Naive thymus-derived CD4-positive, alpha-beta T cell (primary cell): ENCODE data around the gene MAG. TPM values are rescaled to one million over a fixed set of nuclear protein-coding genes. Genes with fewer than 3 reads are reported as not detected.

ENCODE experiments used
- ATAC-seq: fragments of 150-1000 bp; cut with Tn5 transposase; 2 replicates; pipeline ENCODE4 v1.10.0; 2021; ENCODE audit warnings: mild to moderate bottlenecking, moderate library complexity
- CTCF ChIA-PET: fragments of 350-600 bp; sonication (Branson Sonifier 250); formaldehyde crosslinking; loops from one replicate; lab custom pipeline; 2021; ENCODE audit warnings: antibody characterized with exemption; lab: Charles Lee
- POLR2A ChIA-PET: fragments of 350-600 bp; sonication (Branson Sonifier 250); formaldehyde crosslinking; loops from one replicate; lab custom pipeline; 2021; ENCODE audit warnings: antibody characterized with exemption, inconsistent platforms; lab: Charles Lee
- DNase-seq, 9 donors: peaks; one replicate each; pipeline versions ENCODE4 v3.0.0 to v3.0.0-alpha.2; 2020 to 2022; ENCODE audit warnings: mixed read lengths in 1 of 9
- H3K27ac ChIP-seq: one replicate; pipeline ENCODE4 v1.7.0; 2013; ENCODE audit warnings: mild to moderate bottlenecking, low read depth, low read length, moderate library complexity
- H3K27me3 ChIP-seq, 2 donors: one replicate each; pipeline ENCODE4 v1.7.0; 2013; ENCODE audit warnings: low read length in 2 of 2, mild to moderate bottlenecking in 2 of 2, moderate library complexity in 2 of 2; ENCODE audit not compliant: control insufficient read depth in 2 of 2, insufficient read depth in 2 of 2
- H3K36me3 ChIP-seq, 3 experiments: 1 replicate in 2 of 3; 2 replicates in 1 of 3; pipeline ENCODE4 v1.7.0; 2013; ENCODE audit warnings: low read length in 3 of 3, mild to moderate bottlenecking in 3 of 3, moderate library complexity in 1 of 3; ENCODE audit not compliant: insufficient read depth in 3 of 3, control insufficient read depth in 2 of 3
- H3K4me1 ChIP-seq, 2 donors: one replicate each; pipeline ENCODE4 v1.7.0; 2013; ENCODE audit warnings: low read length in 2 of 2, mild to moderate bottlenecking in 2 of 2, moderate library complexity in 1 of 2; ENCODE audit not compliant: control insufficient read depth in 2 of 2, insufficient read depth in 2 of 2
- H3K4me3 ChIP-seq: 2 replicates; pipeline ENCODE4 v1.7.0; 2013; ENCODE audit warnings: mild to moderate bottlenecking, low read length
- H3K9me3 ChIP-seq, 3 experiments: 1 replicate in 2 of 3; 2 replicates in 1 of 3; pipeline ENCODE4 v1.7.0; 2013; ENCODE audit warnings: low read length in 3 of 3; ENCODE audit not compliant: control insufficient read depth in 2 of 3
- H3K27ac Mint-ChIP-seq, 9 donors: one replicate each; pipeline ENCODE4 v1.8.0; 2020 to 2022; ENCODE audit warnings: mixed read lengths in 9 of 9, mild to moderate bottlenecking in 8 of 9, moderate library complexity in 5 of 9, inconsistent platforms in 2 of 9
- H3K27me3 Mint-ChIP-seq, 5 donors: one replicate each; pipeline ENCODE4 v1.8.0; 2021 to 2022; ENCODE audit warnings: mixed read lengths in 5 of 5, mild to moderate bottlenecking in 1 of 5
- H3K36me3 Mint-ChIP-seq, 5 donors: one replicate each; pipeline ENCODE4 v1.8.0; 2020 to 2022; ENCODE audit warnings: mixed read lengths in 5 of 5, mild to moderate bottlenecking in 3 of 5, inconsistent platforms in 1 of 5
- H3K4me1 Mint-ChIP-seq, 7 donors: one replicate each; pipeline ENCODE4 v1.8.0; 2020 to 2022; ENCODE audit warnings: mixed read lengths in 7 of 7, mild to moderate bottlenecking in 3 of 7, inconsistent platforms in 1 of 7
- H3K4me3 Mint-ChIP-seq, 10 donors: one replicate each; pipeline ENCODE4 v1.8.0; 2020 to 2022; ENCODE audit warnings: mild to moderate bottlenecking in 10 of 10, mixed read lengths in 10 of 10, moderate library complexity in 6 of 10, inconsistent platforms in 2 of 10
- H3K9me3 Mint-ChIP-seq, 11 donors: one replicate each; pipeline ENCODE4 v1.8.0; 2020 to 2022; ENCODE audit warnings: mixed read lengths in 11 of 11, mild to moderate bottlenecking in 4 of 11, inconsistent platforms in 1 of 11, moderate library complexity in 1 of 11
- intact Hi-C, 2 donors: fragments of 100-400 bp; cut with micrococcal nuclease; formaldehyde crosslinking; loops; one replicate each; pipeline ENCODE4 v1.15.1; 2023
- polyA plus RNA-seq, 2 donors: library from polyadenylated mRNA; unstranded; fragments of 300-500 nt; fragmentation: Illumina TruSeq; gene quantifications; one replicate each; pipeline ENCODE4 v1.2.3, GENCODE V29; 2021
- total RNA-seq, 6 experiments: library from RNA in 5 of 6; stranded (reverse) in 5 of 6; gene quantifications; 1 replicate in 5 of 6; 2 replicates in 1 of 6; pipeline ENCODE4 v1.2.3 and lab custom pipeline; 2021 to 2026

Gene MAG
- total and polyA plus RNA-seq, 7 experiments from 2014 or later = 0.29 to 0.31 TPM; not detected in 5

DNA sequence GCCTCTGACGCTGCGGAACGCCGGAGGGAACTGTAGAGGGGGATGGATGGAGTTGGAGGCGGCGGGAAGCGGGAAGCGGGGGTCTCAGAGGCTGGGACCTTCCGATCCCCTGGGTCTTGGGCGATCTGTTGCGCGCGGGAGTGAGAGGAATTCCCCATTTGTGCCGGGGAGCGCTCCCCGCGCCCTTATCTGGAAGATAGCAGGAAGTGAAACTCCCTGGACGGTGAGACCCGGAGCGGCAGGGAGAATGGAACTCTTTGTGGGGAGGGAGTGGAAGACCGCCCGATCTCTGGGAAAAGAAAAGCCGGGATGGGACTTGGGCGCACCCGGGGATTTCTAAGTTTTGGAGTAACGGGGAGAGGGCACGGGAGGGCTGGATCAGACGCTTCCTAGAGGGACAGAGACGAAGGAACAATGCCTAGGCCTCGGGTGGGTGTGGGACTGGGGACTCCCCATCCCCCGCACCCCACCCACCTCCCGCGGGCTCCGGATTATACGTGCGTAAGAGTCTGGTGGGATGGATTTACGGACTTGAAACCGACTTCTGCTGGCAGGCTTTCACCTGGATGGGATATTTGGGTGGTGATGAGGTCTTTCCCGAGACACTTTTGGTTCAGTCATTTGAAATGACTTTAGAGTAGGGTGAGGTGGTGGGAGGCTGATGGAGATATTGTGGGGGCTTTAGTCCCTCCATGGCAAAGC lies 42.7 kb upstream of the MAG start:
- no peaks in the 10 kb centered on the region for H3K9me3 ChIP-seq
- ChIA-PET CTCF (no interaction called here), POLR2A (interaction anchor here (0.5 kb wide), 1 partner anchor 46 kb away, joined by 3 read pairs; no protein-coding TSS in a partner anchor)
- peaks cover 18 to 41% (median 33%) of the 10 kb centered on the region in 7 donors for H3K4me1 Mint-ChIP-seq
- peaks cover 0 to 52% (median 5%) of the 10 kb centered on the region in 5 donors for H3K27me3 Mint-ChIP-seq
- no peaks in the 10 kb centered on the region for H3K27me3 ChIP-seq
- DNase-seq (no peak), ATAC-seq (no peak)
- intact Hi-C loops = no loop called here
- H3K27ac ChIP-seq = peak overlapping the region; percentile 63
- peak overlapping the region; percentile 81 for H3K4me3 ChIP-seq
- peaks cover 0 to 11% (median 0%) of the 10 kb centered on the region in 11 donors for H3K9me3 Mint-ChIP-seq
- no peaks in the 10 kb centered on the region for H3K36me3 ChIP-seq
- peak overlapping the region; percentile 87 to 92 (median 92) for H3K4me3 Mint-ChIP-seq
- peak overlapping the region; percentile 43 to 95 (median 88) for H3K27ac Mint-ChIP-seq
- H3K4me1 ChIP-seq = peaks cover 0 to 4% of the 10 kb centered on the region in 2 donors
- peaks cover 0 to 11% (median 4%) of the 10 kb centered on the region in 5 donors for H3K36me3 Mint-ChIP-seq

DNA sequence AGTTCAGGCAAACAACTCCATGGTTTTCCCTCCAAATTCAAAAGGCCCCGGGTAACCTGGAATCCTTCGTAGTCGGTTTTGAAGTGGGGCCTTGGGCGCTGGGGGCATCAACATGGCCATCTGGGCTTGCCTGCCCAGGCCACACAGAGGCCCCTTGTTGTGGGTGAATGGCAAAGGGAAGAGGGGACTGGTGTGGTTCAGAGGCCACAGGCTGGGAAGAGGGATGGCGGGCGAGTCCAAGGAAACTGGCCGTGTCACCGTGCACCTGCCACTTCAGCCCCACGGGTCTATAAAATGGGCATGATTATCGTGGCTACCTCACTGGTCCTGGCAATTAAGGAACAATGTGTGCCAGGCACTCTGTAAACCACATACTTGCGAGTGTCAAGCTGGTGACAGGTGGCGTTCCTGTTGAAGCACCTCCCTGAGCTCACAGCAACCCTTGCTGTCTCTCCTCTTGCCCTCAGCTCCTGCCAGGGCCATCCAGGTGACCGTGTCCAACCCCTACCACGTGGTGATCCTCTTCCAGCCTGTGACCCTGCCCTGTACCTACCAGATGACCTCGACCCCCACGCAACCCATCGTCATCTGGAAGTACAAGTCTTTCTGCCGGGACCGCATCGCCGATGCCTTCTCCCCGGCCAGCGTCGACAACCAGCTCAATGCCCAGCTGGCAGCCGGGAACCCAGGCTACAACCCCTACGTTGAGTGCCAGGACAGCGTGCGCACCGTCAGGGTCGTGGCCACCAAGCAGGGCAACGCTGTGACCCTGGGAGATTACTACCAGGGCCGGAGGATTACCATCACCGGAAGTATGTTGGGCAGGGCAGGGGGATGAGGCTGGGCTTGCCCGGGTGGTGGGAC lies 41.9 kb upstream of the MAG start:
- Mint-ChIP-seq H3K4me1 (peaks cover 18 to 41% (median 34%) of the 10 kb centered on the region in 7 donors), H3K4me3 (peak overlapping the region; percentile 87 to 92 (median 92)), H3K27ac (peak overlapping the region; percentile 43 to 92 (median 84)), H3K27me3 (peaks cover 0 to 45% (median 0%) of the 10 kb centered on the region in 5 donors), H3K9me3 (peaks cover 0 to 7% (median 0%) of the 10 kb centered on the region in 11 donors), H3K36me3 (peaks cover 0 to 12% (median 4%) of the 10 kb centered on the region in 5 donors)
- ATAC-seq (no peak), DNase-seq (peak in 1 of 9 donors; percentile 19)
- intact Hi-C loops = no loop called here
- peaks cover 0 to 4% of the 10 kb centered on the region in 2 donors for H3K4me1 ChIP-seq
- H3K36me3 ChIP-seq = peaks cover 0 to 4% (median 0%) of the 10 kb centered on the region in 3 experiments
- H3K4me3 ChIP-seq = peak overlapping the region; percentile 81
- H3K27me3 ChIP-seq = no peaks in the 10 kb centered on the region
- no peaks in the 10 kb centered on the region for H3K9me3 ChIP-seq
- POLR2A ChIA-PET = interaction anchor here (0.5 to 2.1 kb wide), 9 partner anchors 12 to 108 kb away, joined by 3 to 7 read pairs (median 4); no protein-coding TSS in a partner anchor
- CTCF ChIA-PET = interaction anchor here (0.5 to 0.9 kb wide), 2 partner anchors 10 to 1034 kb away, joined by 3 read pairs; no protein-coding TSS in a partner anchor
- no peak overlapping the region for H3K27ac ChIP-seq

DNA sequence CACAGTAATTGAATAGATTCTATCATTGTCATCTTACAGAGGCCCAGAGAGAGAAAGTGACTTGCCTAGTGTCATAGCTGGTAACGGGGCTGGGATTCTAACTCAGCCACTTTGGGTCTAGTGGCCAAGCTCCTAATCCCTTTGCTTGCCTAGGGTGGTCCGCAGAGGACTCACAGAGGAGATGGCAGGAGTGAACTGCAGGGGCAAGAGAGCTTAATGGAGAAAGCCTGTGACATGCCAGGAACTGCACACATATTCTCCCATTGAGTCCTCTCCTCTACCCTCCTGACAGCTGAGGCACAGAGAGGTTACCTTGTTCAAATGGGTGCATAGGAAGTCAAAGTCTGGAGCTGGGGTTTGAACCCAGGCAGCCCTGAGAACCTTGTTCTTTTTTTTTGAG lies 40.5 kb upstream of the MAG start:
- ATAC-seq = no peak
- Histone ChIP-seq H3K27me3 (no peaks in the 10 kb centered on the region), H3K27ac (no peak overlapping the region), H3K36me3 (peaks cover 0 to 4% (median 0%) of the 10 kb centered on the region in 3 experiments), H3K9me3 (no peaks in the 10 kb centered on the region), H3K4me3 (no peak overlapping the region), H3K4me1 (peaks cover 0 to 4% of the 10 kb centered on the region in 2 donors)
- intact Hi-C loops = no loop called here
- Mint-ChIP-seq H3K4me1 (peaks cover 18 to 49% (median 42%) of the 10 kb centered on the region in 7 donors), H3K9me3 (peaks cover 0 to 3% (median 0%) of the 10 kb centered on the region in 11 donors), H3K27me3 (peaks cover 0 to 36% (median 0%) of the 10 kb centered on the region in 5 donors), H3K27ac (peak overlapping the region in 3 of 9 donors; percentile 71 to 82 (median 80)), H3K4me3 (peak overlapping the region in 3 of 10 donors; percentile 10 to 92 (median 16)), H3K36me3 (peaks cover 0 to 14% (median 4%) of the 10 kb centered on the region in 5 donors)
- CTCF ChIA-PET = interaction anchor here (0.9 to 1.0 kb wide), 2 partner anchors 13 to 26 kb away, joined by 4 to 6 read pairs; no protein-coding TSS in a partner anchor
- peak in 1 of 9 donors; percentile 15 for DNase-seq
- POLR2A ChIA-PET = interaction anchor here (1.2 to 2.1 kb wide), 6 partner anchors 11 to 110 kb away, joined by 4 to 7 read pairs (median 5); no protein-coding TSS in a partner anchor

DNA sequence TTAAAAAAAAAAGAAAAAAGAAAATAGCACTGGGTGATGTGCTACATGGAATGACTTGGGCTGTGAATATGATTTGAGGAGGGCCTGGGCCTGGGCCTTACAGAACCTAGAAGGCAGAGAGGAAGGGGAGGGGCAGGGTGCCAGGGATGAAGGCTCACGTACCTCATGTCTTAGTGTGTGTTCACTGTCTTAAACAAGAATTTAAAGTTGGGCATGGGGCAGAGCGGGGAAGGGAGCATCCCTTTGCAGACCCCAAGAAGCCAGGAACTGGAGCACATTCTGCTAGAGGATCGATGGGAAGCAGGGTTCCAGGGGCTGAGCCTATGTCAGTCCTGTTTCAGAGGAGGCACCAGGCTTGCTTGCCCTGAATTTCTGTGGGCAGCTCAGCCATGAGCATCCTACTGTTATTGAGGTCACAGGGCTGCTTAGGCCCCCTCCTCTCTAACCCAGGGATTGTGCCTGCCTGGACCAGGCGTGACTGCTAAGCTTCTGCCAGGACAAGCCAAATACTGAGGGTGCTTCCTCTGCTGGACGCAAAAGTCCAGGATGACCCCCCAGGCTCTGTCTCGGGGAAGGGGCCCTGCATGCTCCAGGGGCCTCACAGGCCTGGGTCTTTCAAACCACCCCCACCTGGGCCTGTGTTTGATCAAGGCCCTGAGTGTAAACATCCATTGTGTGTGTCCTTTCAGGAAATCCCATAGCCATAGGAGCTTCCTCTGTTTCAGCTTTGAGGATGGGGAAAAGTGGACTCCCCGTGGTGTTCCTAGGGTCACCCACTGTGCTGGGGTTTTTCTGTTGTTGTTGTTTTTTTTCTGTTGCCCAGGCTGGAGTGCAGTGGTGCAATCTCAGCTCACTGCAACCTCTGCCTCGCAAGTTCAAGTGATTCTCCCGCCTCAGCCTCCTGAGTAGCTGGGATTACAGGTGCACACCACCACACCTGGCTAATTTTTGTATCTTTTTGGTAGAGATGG lies 38.4 kb upstream of the MAG start:
- ChIA-PET CTCF (no interaction called here), POLR2A (interaction anchor here (1.1 to 5.9 kb wide), 2 partner anchors 13 to 97 kb away, joined by 3 to 40 read pairs; partner anchors contain the start of gene USF2)
- intact Hi-C loops = no loop called here
- Histone ChIP-seq H3K4me3 (no peak overlapping the region), H3K9me3 (no peaks in the 10 kb centered on the region), H3K4me1 (peaks cover 0 to 12% of the 10 kb centered on the region in 2 donors), H3K27ac (no peak overlapping the region), H3K27me3 (no peaks in the 10 kb centered on the region), H3K36me3 (peaks cover 0 to 4% (median 0%) of the 10 kb centered on the region in 3 experiments)
- H3K4me3 Mint-ChIP-seq = no peak overlapping the region
- peaks cover 21 to 55% (median 47%) of the 10 kb centered on the region in 7 donors for H3K4me1 Mint-ChIP-seq
- ATAC-seq = no peak
- peaks cover 0 to 1% (median 0%) of the 10 kb centered on the region in 11 donors for H3K9me3 Mint-ChIP-seq
- H3K27ac Mint-ChIP-seq = peak overlapping the region in 3 of 9 donors; percentile 9 to 81 (median 24)
- peaks cover 0 to 20% (median 0%) of the 10 kb centered on the region in 5 donors for H3K27me3 Mint-ChIP-seq
- DNase-seq = no peak
- H3K36me3 Mint-ChIP-seq = peaks cover 0 to 14% (median 4%) of the 10 kb centered on the region in 5 donors

GRCh38 chr19:35254341-35255297 lies 37.3 kb upstream of the MAG start:
- Histone ChIP-seq H3K4me1 (peaks cover 0 to 12% of the 10 kb centered on the region in 2 donors), H3K27ac (no peak overlapping the region), H3K27me3 (no peaks in the 10 kb centered on the region), H3K9me3 (no peaks in the 10 kb centered on the region), H3K36me3 (peaks cover 0 to 4% (median 0%) of the 10 kb centered on the region in 3 experiments), H3K4me3 (no peak overlapping the region)
- ChIA-PET CTCF (interaction anchor here (0.6 to 2.2 kb wide), 3 partner anchors 10 to 102 kb away, joined by 3 to 5 read pairs (median 3); no protein-coding TSS in a partner anchor), POLR2A (interaction anchor here (0.7 to 5.9 kb wide), 5 partner anchors 12 to 290 kb away, joined by 3 to 40 read pairs (median 3); partner anchors contain the start of genes FXYD5 and USF2)
- Mint-ChIP-seq H3K36me3 (peaks cover 0 to 14% (median 4%) of the 10 kb centered on the region in 5 donors), H3K4me1 (peaks cover 13 to 45% (median 37%) of the 10 kb centered on the region in 7 donors), H3K4me3 (peak overlapping the region in 1 of 10 donors; percentile 14), H3K27ac (peak overlapping the region in 2 of 9 donors; percentile 41 to 49), H3K9me3 (peaks cover 0 to 1% (median 0%) of the 10 kb centered on the region in 11 donors), H3K27me3 (peaks cover 0 to 10% (median 0%) of the 10 kb centered on the region in 5 donors)
- intact Hi-C loops = no loop called here
- DNase-seq = no peak
- ATAC-seq = no peak
